Tibial nerve (tissue), 4 donors: ENCODE results near the gene AP2A2.

ENCODE experiments used
- CTCF ChIP-seq, 5 experiments: fragments of 200-600 bp in 3 of 5; fragments of 450-650 bp in 2 of 5; sonication (generic) in 3 of 5; IDR thresholded peaks; one replicate each; pipeline ENCODE4 v1.5.1; 2016 to 2019; ENCODE audit warnings: antibody characterized with exemption in 5 of 5, mild to moderate bottlenecking in 3 of 5, moderate library complexity in 2 of 5
- EP300 ChIP-seq, 2 donors: sonication (generic); formaldehyde crosslinking; IDR thresholded peaks; one replicate each; pipeline ENCODE4 v1.6.1; 2017; ENCODE audit warnings: antibody characterized with exemption in 2 of 2, mild to moderate bottlenecking in 1 of 2
- POLR2A ChIP-seq, 2 donors: fragments of 450-650 bp; IDR thresholded peaks; one replicate each; pipeline ENCODE4 v1.6.1; 2017; ENCODE audit warnings: antibody characterized with exemption in 2 of 2, mild to moderate bottlenecking in 2 of 2, moderate library complexity in 2 of 2

GRCh38 chr11:927871-928270 is 2.2 kb downstream of the AP2A2 start:
- no peak for TF ChIP-seq POLR2A (IDR thresholded peaks at IDR 0.05)
- TF ChIP-seq CTCF (IDR thresholded peaks at IDR 0.05) = no peak
- TF ChIP-seq EP300 (IDR thresholded peaks at IDR 0.05) = no peak
